Measurements from ENCODE around the gene LBX1.

The LBX1 gene

GRCh38 chr10:101224910-101225823, 4.1 kb downstream of the LBX1 start:
- DNase-seq = no peak

DNA sequence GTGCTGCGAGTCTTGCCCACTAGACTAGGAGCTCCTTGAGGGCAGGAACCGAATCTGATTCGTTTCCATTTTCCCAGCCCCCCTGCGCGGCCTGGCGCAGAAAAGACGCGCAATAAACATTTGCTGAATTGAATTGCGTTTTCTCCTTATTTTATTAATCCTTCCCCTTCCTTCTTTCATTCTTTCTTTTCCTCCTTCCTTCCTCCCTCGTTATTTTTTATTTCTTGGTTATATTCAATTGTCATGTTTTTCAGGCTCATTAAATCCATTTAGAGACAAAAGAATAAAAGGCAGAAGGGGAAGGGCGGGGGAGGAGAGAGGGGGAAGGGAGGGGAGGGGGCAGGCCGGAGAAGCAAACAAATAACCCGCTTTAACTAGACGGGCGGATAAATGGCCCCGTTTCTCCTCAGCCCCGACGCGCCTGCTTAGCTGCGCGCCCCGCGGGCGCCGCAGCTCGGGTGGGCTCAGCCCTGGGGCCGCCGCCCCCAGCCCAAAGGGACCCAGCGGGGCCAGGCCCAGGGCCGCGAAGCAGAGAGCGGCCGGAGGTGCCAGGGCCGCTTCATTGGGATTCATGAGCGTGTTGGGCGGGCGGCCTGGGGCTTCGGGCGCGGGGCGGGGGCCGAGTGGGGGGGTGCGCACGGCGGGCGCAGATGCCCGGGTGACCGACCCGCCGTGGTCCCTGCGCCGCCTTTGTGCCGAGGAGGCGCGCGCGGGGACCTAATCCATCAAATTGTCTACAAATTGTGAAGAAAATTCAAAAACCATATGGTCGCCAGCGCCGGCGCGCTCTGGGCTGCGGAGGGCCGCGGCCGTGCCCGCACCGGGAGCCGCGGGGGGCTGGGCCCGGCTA, 5.0 kb downstream of the LBX1 start:
- DNase-seq = no peak

GRCh38 chr10:101223274-101224059, 5.8 kb downstream of the LBX1 start:
- no peak for DNase-seq

DNA sequence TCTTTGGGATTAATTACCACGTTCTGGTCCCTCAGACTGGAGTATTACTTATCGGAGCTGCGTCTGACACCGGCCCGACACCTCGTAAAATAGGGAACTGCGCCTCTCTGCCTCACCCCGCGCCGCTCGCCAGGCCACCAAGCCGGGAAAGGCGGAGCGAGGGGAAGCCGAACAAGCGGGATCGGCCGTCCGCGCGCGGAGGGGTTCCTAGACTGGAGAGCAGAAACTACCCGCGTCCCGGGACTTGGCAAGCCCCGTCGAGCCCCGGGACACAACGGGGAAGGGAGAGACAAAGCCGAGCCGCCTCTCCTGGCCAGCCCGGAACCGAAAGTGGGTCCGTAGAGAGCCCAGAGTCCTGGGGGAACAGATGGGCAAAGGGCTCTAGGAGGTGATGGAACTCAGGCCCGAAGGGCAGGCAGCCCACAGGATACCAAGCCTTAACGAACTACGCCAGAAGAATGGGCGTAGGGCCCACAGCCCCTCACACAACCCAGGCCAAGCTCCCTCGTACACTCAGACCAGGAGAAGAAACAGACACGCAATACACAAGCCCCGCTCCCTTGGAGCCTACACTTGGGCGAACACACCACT, 6.5 kb downstream of the LBX1 start:
- no peak for DNase-seq

DNA sequence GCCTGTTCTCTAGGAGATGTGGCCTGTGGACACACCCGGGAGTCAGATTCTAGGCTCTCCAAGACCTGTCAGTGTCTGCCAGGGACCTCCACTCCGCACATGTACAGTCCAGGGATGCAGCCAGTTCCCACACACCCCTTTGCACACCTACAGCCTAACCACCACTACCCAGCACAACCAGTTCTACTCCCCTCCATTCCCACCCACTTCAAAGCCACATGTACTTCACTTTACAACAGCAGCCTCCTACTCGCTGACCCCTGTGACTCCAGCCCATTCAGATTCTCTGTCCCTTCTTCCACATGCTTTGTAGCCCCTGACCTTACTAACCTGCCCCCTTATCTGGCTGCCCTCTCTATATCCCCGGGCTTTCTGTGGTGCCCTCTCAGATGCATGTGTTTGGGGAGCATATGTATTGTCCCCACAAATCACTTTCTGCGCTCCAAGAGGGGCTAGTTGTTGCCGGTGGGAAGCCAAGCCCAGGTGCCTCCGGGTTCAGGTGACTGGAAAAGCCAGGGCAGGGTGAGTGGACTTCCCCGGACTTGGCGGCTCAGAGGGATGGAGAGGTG, 7.2 kb downstream of the LBX1 start:
- DNase-seq = no peak

- peak; percentile 13 for DNase-seq
These were observed 7.7 kb downstream of the LBX1 start for GRCh38 chr10:101221549-101221948.

DNA sequence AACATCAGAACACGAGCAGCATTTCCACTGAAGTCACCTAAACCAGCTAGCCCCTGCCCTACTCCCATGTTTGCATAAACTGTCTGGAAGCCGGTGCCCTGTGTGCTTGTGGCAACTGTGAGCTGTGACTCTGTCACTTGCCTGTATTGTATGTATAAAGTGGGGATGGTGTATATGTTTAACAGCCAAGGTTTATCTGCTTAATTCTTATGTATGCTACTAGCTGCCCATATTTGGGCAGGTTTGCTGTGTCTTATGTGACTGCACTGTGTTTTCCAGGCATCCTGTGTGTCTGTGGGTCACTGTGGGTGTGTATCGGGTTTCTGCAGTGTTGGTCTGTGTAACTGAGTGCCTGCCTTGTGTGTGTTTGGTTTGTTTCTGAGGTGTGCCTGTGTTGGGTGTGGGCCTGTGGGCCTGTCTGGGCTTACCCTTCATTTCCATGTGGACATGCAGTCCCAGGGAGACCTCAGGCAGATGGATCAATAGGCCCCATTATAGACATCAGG, 9.3 kb downstream of the LBX1 start:
- no peak for DNase-seq

DNA sequence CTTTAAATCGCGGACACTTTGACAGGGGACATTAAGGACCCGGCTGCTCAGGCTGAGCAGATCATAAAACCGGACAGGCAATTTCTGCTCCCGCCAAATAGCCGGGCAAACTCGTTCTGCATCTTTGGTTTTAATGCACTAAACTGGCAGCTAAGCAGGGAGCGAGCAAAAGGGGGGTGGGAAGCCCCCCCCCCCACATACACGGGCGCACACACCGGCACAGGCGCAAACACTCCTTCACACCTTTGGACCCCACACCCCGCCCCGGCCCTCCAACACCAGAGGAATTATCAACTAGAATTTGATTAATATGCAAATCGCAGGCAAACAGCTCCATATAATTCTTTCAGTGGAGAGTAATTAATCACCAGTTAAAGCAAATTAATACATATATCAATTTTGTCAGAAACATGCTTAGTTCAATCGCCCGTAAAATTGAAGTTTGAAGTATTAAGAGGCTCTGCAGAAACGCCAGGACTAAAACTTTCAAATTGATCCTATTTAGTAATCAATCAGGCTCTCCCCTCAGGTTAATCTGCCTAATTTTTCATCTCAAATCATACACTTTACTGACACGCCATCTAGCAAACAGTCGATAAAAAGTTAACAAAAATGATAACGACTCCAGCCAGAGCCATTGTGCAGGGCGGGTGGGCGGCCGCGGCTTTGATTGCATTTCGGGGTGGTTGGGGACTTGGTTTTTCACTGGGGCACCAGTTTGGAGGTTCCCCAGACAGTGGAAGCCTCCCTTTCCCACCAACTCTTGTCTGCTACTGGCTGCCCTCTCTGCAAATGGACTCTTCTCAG, 9.9 kb downstream of the LBX1 start:
- DNase-seq = no peak

DNA sequence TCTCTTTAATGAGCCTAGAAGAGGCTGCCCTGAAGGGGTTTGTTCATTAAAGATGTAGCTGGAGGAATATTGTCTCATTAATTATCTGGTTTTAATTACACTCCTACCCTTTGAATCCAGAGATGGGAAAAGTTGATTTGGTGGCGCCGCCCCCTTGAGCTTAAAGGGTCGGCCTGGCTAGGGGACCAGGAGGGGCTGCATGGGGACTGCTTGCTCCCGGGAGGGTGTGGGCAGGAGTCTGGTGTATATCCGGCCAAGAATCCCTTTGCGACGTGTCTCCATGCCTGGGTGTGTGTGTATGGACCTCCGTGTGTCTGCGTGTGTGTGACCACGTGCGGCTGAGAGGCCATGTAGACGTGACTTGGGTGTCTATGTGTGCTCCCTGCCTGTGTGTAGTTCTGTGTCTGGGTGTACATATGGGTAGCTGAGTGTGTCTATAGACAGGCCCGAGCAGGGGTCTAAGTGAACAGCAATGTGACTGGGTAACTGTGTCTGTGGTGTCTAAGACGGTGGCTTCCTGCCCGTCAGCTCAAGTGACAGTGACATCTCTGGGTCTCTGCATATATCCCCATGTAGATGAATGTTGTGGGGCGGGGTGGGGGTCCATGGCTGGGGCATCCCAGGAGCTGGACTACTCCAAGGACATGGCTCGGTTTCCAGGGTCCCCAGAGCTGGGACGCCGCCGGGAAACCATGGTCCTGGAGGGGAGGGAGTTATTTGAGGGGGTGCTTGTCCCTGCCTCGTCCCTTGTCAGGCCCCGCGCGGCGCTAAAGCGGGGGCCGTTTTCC, 10.7 kb downstream of the LBX1 start:
- DNase-seq = no peak

DNA sequence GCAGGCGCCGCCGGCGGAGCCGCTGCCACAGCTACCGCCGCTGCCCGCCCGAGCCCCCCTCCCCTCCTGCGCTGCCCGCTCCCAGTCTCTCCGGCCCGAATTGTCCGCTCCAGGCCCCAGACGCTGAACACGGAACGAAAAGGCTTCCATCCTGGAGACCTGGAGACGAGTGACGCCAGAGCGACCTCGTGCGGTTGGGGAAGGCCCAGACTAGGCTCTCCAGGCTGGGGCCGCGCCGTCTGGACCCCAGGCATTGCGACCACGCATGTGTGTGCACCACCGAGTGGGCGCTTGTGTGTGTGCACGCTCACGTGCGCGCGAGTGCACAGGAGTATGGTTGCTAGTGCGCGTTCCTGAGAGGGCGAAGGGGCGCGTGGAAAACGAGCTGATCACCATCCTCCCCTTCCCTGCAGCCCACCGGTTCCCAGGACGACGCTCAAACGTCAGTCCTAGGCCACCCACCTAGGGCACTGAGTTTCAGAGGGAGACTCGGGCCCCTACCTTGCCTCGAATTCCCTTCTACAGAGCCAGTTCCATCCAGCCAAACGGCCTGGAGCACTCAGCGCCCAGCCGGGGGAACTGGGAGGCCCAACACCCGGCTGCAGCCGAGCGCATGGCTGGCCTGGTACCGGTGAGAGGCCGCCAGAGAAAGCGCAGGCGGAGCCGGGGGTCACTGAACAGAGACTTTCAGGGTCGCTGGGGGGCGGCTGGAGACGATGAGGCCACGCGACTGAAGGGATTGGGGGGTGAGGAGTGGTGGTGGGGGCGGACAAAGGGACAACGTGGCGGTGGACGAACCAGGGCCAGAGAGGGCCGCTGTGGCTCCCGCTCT, 11.6 kb downstream of the LBX1 start:
- no peak for DNase-seq

DNA sequence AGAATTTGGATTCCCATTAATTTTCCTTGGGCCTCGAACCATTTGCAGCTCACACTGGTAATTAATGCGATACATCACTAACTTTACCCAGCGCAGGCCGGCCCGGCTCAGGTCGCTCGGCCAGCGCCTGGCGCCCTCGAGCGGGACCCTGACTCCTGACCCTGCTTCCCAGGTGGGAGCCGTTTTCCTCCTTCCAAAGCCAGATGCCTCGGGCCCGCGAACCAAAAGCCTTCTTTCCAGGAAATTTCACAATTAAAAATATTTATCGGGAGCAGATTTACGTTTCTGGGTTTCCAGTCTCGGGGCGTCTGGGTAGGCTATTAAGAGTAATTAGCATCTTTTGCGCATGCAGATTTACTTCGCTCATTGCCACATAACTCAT, 12.2 kb downstream of the LBX1 start:
- DNase-seq = no peak

GRCh38 chr10:101216207-101217043, 12.8 kb downstream of the LBX1 start:
- DNase-seq = no peak

- no peak for DNase-seq
These were observed 13.7 kb downstream of the LBX1 start for GRCh38 chr10:101215397-101216206.

- peak; percentile 67 for DNase-seq
These were observed 14.5 kb downstream of the LBX1 start for GRCh38 chr10:101214446-101215396.

GRCh38 chr10:101208543-101208942, 20.7 kb downstream of the LBX1 start:
- DNase-seq = no peak

DNA sequence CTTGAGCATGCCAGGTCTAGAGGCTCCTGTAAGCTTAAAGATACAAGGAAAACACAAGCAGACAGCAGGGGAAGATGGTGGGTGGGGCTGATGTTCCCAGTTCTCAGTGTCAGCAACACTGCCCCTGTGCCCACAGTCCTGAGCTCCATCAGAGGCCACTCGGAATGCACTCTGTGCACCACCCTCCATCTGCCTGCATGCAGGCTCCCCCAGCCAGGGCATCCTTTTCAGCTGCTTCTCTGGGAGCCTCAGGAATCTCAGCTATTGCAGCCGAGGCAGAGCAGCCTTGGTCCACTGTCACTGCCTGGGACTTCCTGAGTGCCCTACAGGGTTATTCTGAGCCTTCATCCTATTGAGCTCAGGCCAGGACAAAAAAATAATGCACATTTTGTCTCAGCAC, 22.2 kb downstream of the LBX1 start:
- DNase-seq = no peak
